Epithelial cell of proximal tubule (primary cell): ENCODE measurements around the gene GPR3. TPM values are rescaled to one million over a fixed set of nuclear protein-coding genes. Genes with fewer than 3 reads are reported as not detected.

ENCODE experiments used
- DNase-seq: peaks from one replicate; pipeline ENCODE4 v3.0.0-alpha.2; 2011; ENCODE audit warnings: low read depth
- H3K4me3 ChIP-seq: 2 replicates; pipeline ENCODE4 v1.5.1; 2011; ENCODE audit warnings: low read depth, mild to moderate bottlenecking, low read length
- total RNA-seq: library from RNA; depleted of rRNA; stranded (reverse); fragments of >200 nt; gene quantifications from 2 replicates; pipeline ENCODE4 v1.2.3, GENCODE V29; 2015
- TF ChIP-seq, protein P1 (sequence below): conservative IDR thresholded peaks from 2 replicates; pipeline ENCODE4 v1.5.1; 2012; ENCODE audit warnings: low read depth, mild to moderate bottlenecking, low read length

GPR3 gene, protein sequence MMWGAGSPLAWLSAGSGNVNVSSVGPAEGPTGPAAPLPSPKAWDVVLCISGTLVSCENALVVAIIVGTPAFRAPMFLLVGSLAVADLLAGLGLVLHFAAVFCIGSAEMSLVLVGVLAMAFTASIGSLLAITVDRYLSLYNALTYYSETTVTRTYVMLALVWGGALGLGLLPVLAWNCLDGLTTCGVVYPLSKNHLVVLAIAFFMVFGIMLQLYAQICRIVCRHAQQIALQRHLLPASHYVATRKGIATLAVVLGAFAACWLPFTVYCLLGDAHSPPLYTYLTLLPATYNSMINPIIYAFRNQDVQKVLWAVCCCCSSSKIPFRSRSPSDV
- 2.5 and 3.0 TPM in 2 replicates for total RNA-seq

DNA sequence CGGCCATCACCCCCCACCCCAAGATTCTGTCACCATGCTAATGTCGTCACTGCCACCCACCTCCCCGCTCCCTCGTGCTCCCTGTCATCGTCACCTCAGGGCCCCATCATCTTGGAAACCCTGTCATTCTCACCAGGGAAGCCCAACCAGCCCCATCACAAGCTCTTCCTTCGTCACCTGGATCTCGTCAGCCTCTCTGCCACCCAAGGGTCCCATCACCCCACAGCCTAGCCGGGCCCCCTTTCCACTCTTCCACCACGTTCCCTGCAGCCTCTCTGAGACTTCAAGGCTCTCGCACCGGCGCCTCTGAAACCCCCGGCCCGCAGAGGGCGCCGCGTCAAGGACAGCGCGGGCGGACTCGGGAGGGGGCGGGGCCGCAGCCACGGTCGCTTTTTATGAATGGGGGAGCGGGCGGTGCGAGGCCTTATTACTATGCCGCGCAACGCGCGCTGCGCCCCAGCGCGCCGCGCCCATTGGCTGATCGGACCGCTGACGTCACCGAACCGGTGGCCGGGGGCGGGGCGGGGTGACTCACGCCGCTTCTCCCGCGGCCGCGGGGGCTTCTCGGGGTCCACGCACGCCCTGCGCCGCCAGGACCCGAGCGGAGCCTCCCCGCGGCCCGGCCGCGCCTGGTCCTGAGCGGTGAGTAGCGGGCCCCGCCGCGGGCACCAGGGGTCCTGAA, at the start of gene GPR3:
Gene GPR3, plus strand, starts transcription at position 527 of the 682 bp plus-strand sequence. CDS start 1,177 bp downstream, outside the sequence.
- TF ChIP-seq, protein P1, sequence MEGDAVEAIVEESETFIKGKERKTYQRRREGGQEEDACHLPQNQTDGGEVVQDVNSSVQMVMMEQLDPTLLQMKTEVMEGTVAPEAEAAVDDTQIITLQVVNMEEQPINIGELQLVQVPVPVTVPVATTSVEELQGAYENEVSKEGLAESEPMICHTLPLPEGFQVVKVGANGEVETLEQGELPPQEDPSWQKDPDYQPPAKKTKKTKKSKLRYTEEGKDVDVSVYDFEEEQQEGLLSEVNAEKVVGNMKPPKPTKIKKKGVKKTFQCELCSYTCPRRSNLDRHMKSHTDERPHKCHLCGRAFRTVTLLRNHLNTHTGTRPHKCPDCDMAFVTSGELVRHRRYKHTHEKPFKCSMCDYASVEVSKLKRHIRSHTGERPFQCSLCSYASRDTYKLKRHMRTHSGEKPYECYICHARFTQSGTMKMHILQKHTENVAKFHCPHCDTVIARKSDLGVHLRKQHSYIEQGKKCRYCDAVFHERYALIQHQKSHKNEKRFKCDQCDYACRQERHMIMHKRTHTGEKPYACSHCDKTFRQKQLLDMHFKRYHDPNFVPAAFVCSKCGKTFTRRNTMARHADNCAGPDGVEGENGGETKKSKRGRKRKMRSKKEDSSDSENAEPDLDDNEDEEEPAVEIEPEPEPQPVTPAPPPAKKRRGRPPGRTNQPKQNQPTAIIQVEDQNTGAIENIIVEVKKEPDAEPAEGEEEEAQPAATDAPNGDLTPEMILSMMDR: peak; percentile 51
- peak within 1 kb of the TSS; percentile 77 for H3K4me3 ChIP-seq
- no peak for DNase-seq

DNA sequence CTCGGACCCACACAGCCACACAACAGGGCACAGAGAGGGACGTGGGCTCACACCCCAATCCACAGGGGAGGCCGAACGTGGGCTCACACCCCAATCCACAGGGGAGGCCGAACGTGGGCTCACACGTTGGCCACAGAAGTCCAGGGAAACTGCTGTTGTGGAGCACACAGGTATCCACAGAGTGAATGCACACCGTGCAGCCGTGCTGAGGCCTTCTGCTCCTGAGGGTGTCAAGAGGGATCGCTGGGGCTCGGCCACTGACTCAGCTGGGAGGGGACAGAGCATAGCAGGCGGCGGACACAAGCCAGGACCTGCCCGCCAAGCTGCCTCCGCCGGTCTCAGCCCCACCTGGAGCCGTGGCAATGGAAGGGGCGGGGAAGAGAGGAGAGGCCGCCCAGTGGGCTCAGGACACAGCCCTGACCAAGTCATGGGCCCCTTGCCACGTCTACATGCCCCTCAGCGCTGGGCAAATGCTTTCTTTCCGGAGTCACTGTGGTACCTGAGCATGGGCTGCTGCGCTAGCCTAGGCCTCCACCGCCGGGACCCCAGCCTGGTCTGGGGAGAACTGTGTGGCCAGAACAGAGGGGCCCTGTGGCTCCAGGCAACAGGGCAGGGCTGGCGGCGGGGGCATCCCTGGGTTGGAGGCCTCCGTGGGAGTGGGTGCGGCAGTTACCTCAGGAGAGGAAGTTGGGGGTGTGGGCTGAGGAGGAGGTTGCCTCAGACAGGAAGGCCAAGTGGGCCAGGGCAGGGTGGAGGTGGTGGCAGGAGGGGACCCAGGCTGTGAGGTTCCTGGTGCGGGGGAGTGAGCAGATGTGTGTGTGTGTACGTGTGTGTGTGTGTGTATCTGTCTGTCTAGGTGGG, 49.4 kb upstream of the GPR3 start:
- TF ChIP-seq, protein P1: no peak
- no peak for DNase-seq
- no peak overlapping the region for H3K4me3 ChIP-seq

DNA sequence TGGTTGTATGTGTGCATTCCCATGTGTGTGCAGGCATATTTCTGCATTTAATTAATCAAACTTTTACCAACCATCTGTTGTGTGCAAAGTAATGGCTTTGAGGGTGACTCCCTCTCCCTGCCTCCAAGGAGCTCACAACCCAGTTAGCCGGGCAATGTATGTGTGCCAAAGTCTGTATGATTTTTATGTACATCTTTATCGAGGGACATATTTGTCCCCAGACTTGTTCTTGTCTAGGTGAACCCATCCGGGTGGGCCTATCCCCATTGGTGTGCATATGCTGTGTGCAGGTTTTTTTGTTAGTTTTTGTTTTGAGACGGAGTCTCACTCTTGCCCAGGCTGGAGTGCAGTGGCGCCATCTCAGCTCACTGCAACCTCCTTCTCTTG, 48.8 kb upstream of the GPR3 start:
- no peak for DNase-seq
- TF ChIP-seq, protein P1: no peak
- H3K4me3 ChIP-seq: no peak overlapping the region

DNA sequence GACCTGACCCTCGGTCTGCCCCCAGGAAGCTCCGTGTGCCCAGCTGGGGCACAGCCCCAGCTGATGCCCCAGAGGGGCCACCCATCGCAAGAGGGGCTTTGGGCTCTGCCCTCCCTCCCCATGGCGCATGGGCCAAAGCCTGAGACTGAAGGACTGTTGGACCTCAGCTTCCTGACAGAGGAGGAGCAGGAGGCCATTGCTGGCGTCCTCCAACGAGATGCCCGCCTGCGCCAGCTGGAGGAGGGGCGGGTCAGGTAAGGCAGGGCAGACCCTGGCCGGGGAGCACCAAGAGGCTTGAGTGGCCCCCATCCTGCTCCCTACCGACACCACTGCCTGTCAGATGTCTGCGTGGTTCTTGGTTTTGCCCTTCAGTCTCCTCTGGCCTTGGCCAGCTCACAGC, 47.1 kb upstream of the GPR3 start:
- TF ChIP-seq, protein P1: no peak
- no peak for DNase-seq
- H3K4me3 ChIP-seq: no peak overlapping the region

DNA sequence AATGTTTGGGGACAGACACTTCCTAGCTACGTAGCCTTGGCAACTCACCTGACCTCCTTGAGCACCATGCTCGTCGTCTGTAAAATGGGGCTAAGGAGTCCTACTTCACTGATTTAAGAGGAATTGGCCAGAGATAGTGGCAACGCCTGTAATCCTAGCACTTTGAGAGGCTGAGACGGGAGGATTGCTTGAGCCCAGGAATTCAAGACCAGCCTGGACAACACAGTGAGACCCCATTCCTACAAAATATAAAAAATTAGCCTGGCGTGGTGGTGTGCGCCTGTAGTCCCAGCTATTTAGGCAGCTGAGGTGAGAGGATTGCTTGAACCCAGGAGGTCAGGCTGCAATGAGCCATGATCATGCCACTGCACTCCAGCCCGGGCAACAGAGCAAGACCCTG, 46.1 kb upstream of the GPR3 start:
- H3K4me3 ChIP-seq: no peak overlapping the region
- no peak for DNase-seq
- TF ChIP-seq, protein P1: no peak

DNA sequence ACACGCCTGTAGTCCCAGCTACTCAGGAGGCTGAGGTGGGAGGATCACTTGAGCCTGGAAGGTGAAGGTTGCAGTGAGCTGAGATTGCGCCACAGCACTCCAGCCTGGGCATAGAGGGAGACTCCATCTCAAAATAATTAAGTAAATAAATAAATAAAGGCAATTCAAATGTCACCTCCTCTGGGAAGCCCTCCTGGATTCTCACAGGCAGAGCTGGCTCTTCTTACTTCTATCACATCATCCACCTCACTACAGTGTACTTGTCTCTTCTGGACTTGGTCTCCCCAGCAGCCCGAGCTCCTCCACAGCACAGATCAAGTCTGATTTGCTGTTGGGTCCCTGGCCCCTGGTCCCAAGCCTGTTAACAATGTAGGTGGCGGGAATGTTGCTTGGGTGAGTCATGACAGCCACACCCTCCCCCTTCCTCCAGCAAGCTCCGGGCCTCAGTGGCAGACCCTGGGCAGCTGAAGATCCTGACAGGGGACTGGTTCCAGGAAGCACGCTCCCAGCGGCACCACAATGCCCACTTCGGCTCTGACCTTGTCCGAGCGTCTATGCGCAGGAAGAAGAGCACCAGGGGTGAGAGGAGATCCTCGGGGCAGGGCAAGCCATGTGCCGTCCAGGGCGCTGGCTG, 45.3 kb upstream of the GPR3 start:
- no peak overlapping the region for H3K4me3 ChIP-seq
- no peak for DNase-seq
- TF ChIP-seq, protein P1: no peak
